OCI-LY3 (cell line): ENCODE measurements around the gene NPVF.

Experiments used
- H2AFZ ChIP-seq: fragments of 200-600, 300-600 bp; shearing (Covaris generic); 2 replicates; pipeline ENCODE4 v1.6.0; 2014; ENCODE audit warnings: antibody characterized with exemption, low read depth, low read length
- H3K27ac ChIP-seq: fragments of 200-600, 300-600 bp; sonication (generic); 2 replicates; pipeline ENCODE4 v1.5.1; 2014; ENCODE audit warnings: mild to moderate bottlenecking, low read length, moderate library complexity, mixed read lengths
- H3K27me3 ChIP-seq: fragments of 200-600, 300-600 bp; sonication (generic); 2 replicates; pipeline ENCODE4 v1.6.1; 2014; ENCODE audit warnings: low read depth, low read length, mixed read lengths
- H3K36me3 ChIP-seq: fragments of 200-600, 300-600 bp; sonication (generic); replicated peaks from 2 replicates; pipeline ENCODE3; 2014; ENCODE audit warnings: low read depth, low read length, mixed read lengths
- H3K4me1 ChIP-seq: fragments of 300-600, 200-600 bp; sonication (generic); 2 replicates; pipeline ENCODE4 v1.6.1; 2014; ENCODE audit warnings: low read length, mixed read lengths
- H3K4me2 ChIP-seq: fragments of 200-600, 300-600 bp; sonication (generic); 2 replicates; pipeline ENCODE4 v1.6.1; 2014; ENCODE audit warnings: low read length, mixed read lengths
- H3K4me3 ChIP-seq: fragments of 300-600, 200-600 bp; sonication (generic); 2 replicates; pipeline ENCODE4 v1.5.1; 2014; ENCODE audit warnings: antibody characterized with exemption, mild to moderate bottlenecking, low read length, moderate library complexity
- H3K79me2 ChIP-seq: fragments of 300-600, 200-600 bp; shearing (Covaris generic); 2 replicates; pipeline ENCODE4 v1.6.1; 2014; ENCODE audit warnings: mild to moderate bottlenecking, low read length, mixed read lengths
- H3K9ac ChIP-seq: fragments of 300-600, 200-600 bp; shearing (Covaris generic); 2 replicates; pipeline ENCODE4 v1.6.0; 2014; ENCODE audit warnings: mild to moderate bottlenecking, low read length, moderate library complexity
- H3K9me3 ChIP-seq: fragments of 200-600, 300-600 bp; shearing (Covaris generic); 2 replicates; pipeline ENCODE4 v1.6.1; 2014; ENCODE audit warnings: low read length, mixed read lengths; ENCODE audit not compliant: insufficient read depth
- H4K20me1 ChIP-seq: fragments of 200-600, 300-600 bp; sonication (generic); 2 replicates; pipeline ENCODE4 v1.6.1; 2016; ENCODE audit warnings: low read length, mixed read lengths; ENCODE audit not compliant: insufficient read depth
- EZH2phosphoT487 ChIP-seq: fragments of 200-600 bp; shearing (Covaris generic); IDR thresholded peaks from 2 replicates; pipeline ENCODE4 v1.6.1; 2018; ENCODE audit warnings: antibody characterized with exemption, mixed run types, low read depth
- TF ChIP-seq, protein P1 (sequence below): fragments of 200-600, 300-600 bp; sonication (generic); IDR thresholded peaks from 2 replicates; pipeline ENCODE4 v1.5.1; 2014; ENCODE audit warnings: antibody characterized with exemption, low read length, low read depth

The NPVF gene

DNA sequence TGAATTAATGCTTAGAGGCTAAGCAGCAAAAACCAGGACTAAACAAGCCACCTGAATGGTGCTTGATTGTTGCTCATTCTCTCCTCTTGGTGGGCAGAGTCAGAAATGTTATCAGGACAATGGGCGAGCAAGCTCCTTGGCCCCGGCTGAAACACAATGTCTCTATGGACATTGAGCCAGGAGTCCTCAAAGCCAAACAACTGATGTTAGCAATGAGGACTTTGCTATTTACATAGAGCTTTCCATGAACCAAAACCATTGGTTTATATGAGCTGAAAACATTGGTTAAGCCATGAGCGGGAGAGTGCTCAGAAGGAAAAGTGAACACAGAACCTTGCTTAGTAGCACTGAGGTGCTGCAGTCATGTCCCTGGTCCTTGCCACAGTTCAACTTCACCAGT is 21.5 kb upstream of the NPVF start:
- Histone ChIP-seq H3K9ac (no peak overlapping the region), H2AFZ (no peak overlapping the region), H3K27ac (no peak overlapping the region), H3K79me2 (no peaks in the 10 kb centered on the region), H3K4me3 (no peak overlapping the region), H3K27me3 (no peaks in the 10 kb centered on the region), H3K4me2 (no peak overlapping the region), H4K20me1 (no peaks in the 10 kb centered on the region), H3K9me3 (no peaks in the 10 kb centered on the region), H3K4me1 (no peaks in the 10 kb centered on the region), H3K36me3 (no peaks in the 10 kb centered on the region)
- TF ChIP-seq EZH2phosphoT487, result no peak
- TF ChIP-seq, protein P1, sequence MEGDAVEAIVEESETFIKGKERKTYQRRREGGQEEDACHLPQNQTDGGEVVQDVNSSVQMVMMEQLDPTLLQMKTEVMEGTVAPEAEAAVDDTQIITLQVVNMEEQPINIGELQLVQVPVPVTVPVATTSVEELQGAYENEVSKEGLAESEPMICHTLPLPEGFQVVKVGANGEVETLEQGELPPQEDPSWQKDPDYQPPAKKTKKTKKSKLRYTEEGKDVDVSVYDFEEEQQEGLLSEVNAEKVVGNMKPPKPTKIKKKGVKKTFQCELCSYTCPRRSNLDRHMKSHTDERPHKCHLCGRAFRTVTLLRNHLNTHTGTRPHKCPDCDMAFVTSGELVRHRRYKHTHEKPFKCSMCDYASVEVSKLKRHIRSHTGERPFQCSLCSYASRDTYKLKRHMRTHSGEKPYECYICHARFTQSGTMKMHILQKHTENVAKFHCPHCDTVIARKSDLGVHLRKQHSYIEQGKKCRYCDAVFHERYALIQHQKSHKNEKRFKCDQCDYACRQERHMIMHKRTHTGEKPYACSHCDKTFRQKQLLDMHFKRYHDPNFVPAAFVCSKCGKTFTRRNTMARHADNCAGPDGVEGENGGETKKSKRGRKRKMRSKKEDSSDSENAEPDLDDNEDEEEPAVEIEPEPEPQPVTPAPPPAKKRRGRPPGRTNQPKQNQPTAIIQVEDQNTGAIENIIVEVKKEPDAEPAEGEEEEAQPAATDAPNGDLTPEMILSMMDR, result no peak

- no peaks in the 10 kb centered on the region for H3K27me3 ChIP-seq
- H3K9ac ChIP-seq, result no peak overlapping the region
- no peaks in the 10 kb centered on the region for H3K79me2 ChIP-seq
- H3K36me3 ChIP-seq, result no peaks in the 10 kb centered on the region
- no peaks in the 10 kb centered on the region for H4K20me1 ChIP-seq
- H3K9me3 ChIP-seq, result no peaks in the 10 kb centered on the region
- H3K4me1 ChIP-seq, result no peaks in the 10 kb centered on the region
- H3K4me3 ChIP-seq, result no peak overlapping the region
- H3K27ac ChIP-seq, result no peak overlapping the region
- no peak overlapping the region for H3K4me2 ChIP-seq
- TF ChIP-seq, protein P1, result no peak
- TF ChIP-seq EZH2phosphoT487, result no peak
- H2AFZ ChIP-seq, result no peak overlapping the region
These were observed 18.0 kb upstream of the NPVF start for GRCh38 chr7:25246306-25246705.

- no peak overlapping the region for H3K4me3 ChIP-seq
These were observed 16.2 kb upstream of the NPVF start for GRCh38 chr7:25244254-25245033.

GRCh38 chr7:25242678-25243077 is 14.4 kb upstream of the NPVF start:
- H3K4me1 ChIP-seq, result no peaks in the 10 kb centered on the region
- H3K36me3 ChIP-seq, result no peaks in the 10 kb centered on the region
- no peak for TF ChIP-seq EZH2phosphoT487
- TF ChIP-seq, protein P1, result no peak
- H3K79me2 ChIP-seq, result no peaks in the 10 kb centered on the region
- H3K9me3 ChIP-seq, result no peaks in the 10 kb centered on the region
- no peak overlapping the region for H3K4me3 ChIP-seq
- H3K27me3 ChIP-seq, result 0 out of 2 replicates have a peak, but pooled peaks cover 4% of the 10 kb centered on the region
- no peak overlapping the region for H3K4me2 ChIP-seq
- H4K20me1 ChIP-seq, result no peaks in the 10 kb centered on the region
- H3K9ac ChIP-seq, result no peak overlapping the region
- H3K27ac ChIP-seq, result no peak overlapping the region
- H2AFZ ChIP-seq, result no peak overlapping the region

More at GRCh38 chr7:25244254-25245033, 16.2 kb upstream of the NPVF start:
- Histone ChIP-seq H3K9ac (no peak overlapping the region), H3K27ac (no peak overlapping the region), H3K27me3 (0 out of 2 replicates have a peak, but pooled peaks cover 4% of the 10 kb centered on the region), H3K36me3 (no peaks in the 10 kb centered on the region), H4K20me1 (no peaks in the 10 kb centered on the region), H3K9me3 (no peaks in the 10 kb centered on the region), H3K4me2 (no peak overlapping the region), H3K79me2 (no peaks in the 10 kb centered on the region), H3K4me1 (no peaks in the 10 kb centered on the region), H2AFZ (no peak overlapping the region)
- no peak for TF ChIP-seq EZH2phosphoT487
- TF ChIP-seq, protein P1, result no peak
